WTC11 (cell line): Measurements from ENCODE around the gene KIRREL3.

Experiments
- ARID4B ChIP-seq: sonication (generic); formaldehyde crosslinking; IDR thresholded peaks from 2 replicates; pipeline ENCODE4 v1.8.0; 2023; ENCODE audit warnings: missing genetic modification reagents, mild to moderate bottlenecking, borderline replicate concordance
- CBFB ChIP-seq: sonication (generic); formaldehyde crosslinking; IDR thresholded peaks from 2 replicates; pipeline ENCODE4 v1.8.1; 2022; ENCODE audit warnings: mild to moderate bottlenecking, low read depth, missing genetic modification reagents
- CREB1 ChIP-seq: sonication (generic); formaldehyde crosslinking; IDR thresholded peaks from 2 replicates; pipeline ENCODE4 v1.8.0; 2023; ENCODE audit warnings: mild to moderate bottlenecking, missing genetic modification reagents
- CTCF ChIP-seq: fragments of 200-600 bp; IDR thresholded peaks from 2 replicates; pipeline ENCODE4 v1.8.0; 2022; ENCODE audit warnings: antibody characterized with exemption
- ETV6 ChIP-seq: sonication (generic); formaldehyde crosslinking; IDR thresholded peaks from 2 replicates; pipeline ENCODE4 v1.8.1; 2022; ENCODE audit warnings: mild to moderate bottlenecking, missing genetic modification reagents
- HMGXB4 ChIP-seq: sonication (generic); formaldehyde crosslinking; IDR thresholded peaks from 2 replicates; pipeline ENCODE4 v1.8.1; 2023; ENCODE audit warnings: mild to moderate bottlenecking, moderate library complexity, missing genetic modification reagents
- MAX ChIP-seq: sonication (generic); formaldehyde crosslinking; IDR thresholded peaks from 2 replicates; pipeline ENCODE4 v1.8.0; 2022; ENCODE audit warnings: mild to moderate bottlenecking, missing genetic modification reagents
- NR1H2 ChIP-seq: sonication (generic); formaldehyde crosslinking; IDR thresholded peaks from 2 replicates; pipeline ENCODE4 v1.9.0; 2021; ENCODE audit warnings: mild to moderate bottlenecking, moderate library complexity, missing genetic modification reagents
- PREB ChIP-seq: sonication (generic); formaldehyde crosslinking; IDR thresholded peaks from 2 replicates; pipeline ENCODE4 v1.8.1; 2022; ENCODE audit warnings: mild to moderate bottlenecking, missing genetic modification reagents, moderate library complexity, borderline replicate concordance
- SP1 ChIP-seq: sonication (generic); formaldehyde crosslinking; conservative IDR thresholded peaks from 2 replicates; pipeline ENCODE4 v1.8.1; 2022; ENCODE audit warnings: missing genetic modification reagents
- USF2 ChIP-seq: sonication (generic); formaldehyde crosslinking; IDR thresholded peaks from 2 replicates; pipeline ENCODE4 v1.8.1; 2023; ENCODE audit warnings: mild to moderate bottlenecking, missing genetic modification reagents, moderate library complexity
- ZNF423 ChIP-seq: fragments of 250-450 bp; sonication (Bioruptor Pico); IDR thresholded peaks from 2 replicates; pipeline ENCODE4 v2.1.2; 2022; ENCODE audit warnings: mild to moderate bottlenecking, moderate library complexity

GRCh38 chr11:126679033-126679432 lies 321.5 kb downstream of the KIRREL3 start:
- TF ChIP-seq MAX: no peak
- no peak for TF ChIP-seq USF2 (CRISPR knock-in tag)
- no peak for TF ChIP-seq CTCF
- TF ChIP-seq ETV6: no peak
- no peak for TF ChIP-seq ARID4B (CRISPR knock-in tag)
- TF ChIP-seq ZNF423 (CRISPR knock-in tag): no peak
- no peak for TF ChIP-seq CREB1 (CRISPR knock-in tag)
- no peak for TF ChIP-seq CBFB
- TF ChIP-seq SP1 (CRISPR knock-in tag): no peak
- no peak for TF ChIP-seq HMGXB4 (CRISPR knock-in tag)
- TF ChIP-seq NR1H2: no peak
- TF ChIP-seq PREB: no peak
